Stimulated activated CD4-positive, alpha-beta T cell treated with anti-CD3 and anti-CD28 coated beads, Interleukin-15, amount 100 ng/mL, for 48 hours (primary cell): ENCODE data around the gene C2orf66.

Experiments used
- DNase-seq, 2 donors: peaks; one replicate each; pipeline ENCODE4 v3.0.0-alpha.2; 2020; ENCODE audit warnings: low read depth in 2 of 2

The C2orf66 gene

DNA sequence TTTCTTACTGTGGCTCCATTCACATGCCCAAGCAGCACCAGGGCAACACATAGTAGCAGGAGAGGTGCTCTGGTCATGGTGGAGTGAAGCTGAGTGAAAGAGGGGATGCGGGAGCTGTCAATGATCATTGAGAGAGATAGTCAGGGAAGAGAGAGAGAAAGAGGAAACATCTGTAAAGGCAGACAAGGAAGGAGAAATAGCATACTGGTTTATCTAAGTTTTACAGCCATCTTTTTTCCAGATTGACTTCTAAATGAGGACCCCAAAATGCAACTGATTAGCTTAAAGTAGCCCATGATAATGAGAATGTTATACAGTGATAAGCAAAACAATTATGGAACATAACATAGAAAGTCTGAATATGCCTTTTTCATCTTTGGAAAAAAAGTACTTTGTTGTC, at the start of gene C2orf66:
C2orf66 (minus strand) TSS at position 96 of the 400 bp plus-strand sequence; CDS start at position 77, 19 bp downstream.
- DNase-seq: no peak

DNA sequence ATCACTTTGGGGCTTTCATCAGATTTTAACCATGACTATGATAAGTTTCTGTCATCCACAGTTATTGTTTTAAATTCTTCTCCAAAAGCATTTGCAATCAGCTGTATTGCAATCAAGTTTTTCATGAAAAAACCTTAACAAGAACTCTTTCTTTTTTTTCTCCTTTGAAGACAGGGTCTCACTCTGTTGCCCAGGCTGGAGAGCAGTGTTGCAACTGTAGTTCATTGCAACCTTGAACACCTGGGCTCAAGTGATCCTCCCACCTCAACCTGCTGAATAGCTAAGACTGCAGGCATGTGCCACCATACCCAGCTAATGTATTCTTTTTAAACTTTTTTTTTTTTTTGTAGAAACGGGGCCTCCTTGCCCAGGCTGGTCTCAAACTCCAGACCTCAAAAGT, 45.5 kb upstream of the C2orf66 start:
- DNase-seq: no peak

DNA sequence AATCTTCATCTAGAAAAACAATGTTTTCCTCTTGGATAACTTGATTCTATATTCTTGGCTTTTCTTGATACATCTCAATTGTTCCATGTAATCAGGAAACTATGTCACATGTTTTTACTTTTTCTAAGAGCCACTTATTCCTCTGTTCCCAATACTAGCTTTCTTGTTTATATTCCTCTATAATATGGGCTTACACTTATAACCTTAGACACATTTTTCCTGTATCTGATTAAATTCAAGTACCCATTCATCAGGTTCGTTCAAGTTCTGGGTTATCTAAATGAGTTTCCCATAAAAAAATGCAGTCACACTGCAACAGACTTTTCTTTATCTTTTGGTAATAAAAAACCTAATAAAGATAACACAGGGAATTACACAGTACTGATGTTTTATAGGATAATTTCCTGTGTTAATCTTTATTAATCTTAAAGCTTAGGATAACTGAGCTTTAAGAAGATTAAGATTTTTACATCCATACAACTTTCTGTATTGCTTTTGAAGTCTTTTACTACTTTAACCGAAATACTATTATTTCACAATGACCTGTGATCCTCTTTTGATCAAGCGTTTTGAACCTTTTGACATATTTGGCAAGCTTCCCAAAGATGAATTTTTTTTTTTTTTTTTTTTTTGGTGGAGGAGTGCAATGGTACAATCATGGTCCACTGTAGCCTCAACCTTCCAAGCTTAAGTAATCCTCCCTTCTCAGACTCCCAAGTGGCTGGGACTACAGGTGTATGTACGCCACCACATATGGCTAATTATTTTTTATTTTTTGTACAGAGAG, 44.3 kb upstream of the C2orf66 start:
- DNase-seq: no peak

DNA sequence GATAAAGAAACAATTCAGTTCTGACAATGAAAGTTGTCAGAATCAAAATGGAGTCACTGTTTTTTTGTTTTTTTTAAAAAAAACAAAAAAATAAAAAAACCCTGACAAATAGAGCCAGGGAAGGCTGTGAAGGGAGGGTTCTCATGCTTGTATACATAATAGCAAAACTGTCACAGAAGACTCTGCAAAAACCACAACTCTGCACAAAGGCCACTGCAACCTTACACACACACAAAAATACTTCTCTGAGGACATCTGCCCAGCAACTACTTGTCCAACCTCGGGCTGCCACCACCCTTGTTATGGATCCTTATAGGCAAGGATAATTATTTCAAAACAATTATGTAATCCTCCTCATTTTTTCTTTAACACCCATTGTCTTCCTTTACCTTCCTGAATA, 41.9 kb upstream of the C2orf66 start:
- DNase-seq: no peak

DNA sequence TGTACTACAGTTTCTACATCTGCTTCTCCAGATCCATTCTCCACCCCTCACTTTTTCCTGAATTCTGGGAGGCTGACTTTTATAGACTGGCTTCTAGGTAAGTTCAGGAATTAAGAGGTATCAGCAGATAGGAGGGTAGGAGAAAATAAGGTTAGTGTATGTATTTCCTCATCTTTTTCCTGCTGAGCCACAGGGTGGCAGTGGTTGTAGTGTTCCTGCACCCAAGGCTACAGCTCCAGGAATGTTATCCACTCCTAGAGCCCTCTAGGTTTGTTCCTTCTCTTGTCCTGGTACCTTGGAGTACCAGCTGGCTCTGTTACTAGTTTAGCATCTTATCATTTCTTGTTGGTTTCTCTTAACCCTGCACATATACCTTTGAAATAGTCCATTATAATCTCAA, 40.7 kb upstream of the C2orf66 start:
- DNase-seq: no peak

DNA sequence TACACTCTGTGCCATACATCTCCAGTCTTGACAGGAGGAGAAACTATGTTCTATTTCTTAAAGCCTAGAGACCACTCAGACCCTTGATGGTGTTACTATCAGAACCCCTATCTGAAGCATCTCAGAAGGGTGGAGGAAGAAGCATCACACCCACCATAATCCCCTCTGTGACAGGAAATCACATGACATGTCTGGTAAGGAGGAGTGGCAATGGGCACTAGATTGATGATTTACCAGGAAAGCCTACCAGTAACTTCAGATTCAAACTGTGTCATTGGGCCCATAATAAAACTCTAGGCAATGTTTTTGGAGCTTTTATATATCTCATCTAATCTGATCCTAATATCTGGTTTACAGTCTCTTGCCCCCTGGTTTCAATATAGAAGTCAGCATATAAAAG, 37.1 kb upstream of the C2orf66 start:
- no peak for DNase-seq

DNA sequence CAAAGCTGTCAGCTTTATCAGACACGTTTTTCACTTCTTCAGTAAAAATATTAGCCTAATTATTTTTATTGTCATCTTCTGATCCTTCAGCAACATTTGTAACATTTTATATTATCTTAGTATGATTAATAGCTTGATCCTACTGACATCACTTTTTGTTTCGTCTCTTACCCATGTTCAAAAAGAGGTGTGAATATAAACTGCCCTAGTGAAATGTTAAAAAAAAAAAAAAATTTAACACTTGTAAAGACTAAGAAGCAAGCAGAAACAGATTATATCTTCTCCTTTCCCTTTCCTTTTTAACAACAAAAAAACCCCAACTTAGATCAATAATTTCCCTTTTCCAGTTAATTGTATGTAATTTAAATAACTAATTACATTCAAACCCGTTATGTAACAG, 36.2 kb upstream of the C2orf66 start:
- DNase-seq: no peak

DNA sequence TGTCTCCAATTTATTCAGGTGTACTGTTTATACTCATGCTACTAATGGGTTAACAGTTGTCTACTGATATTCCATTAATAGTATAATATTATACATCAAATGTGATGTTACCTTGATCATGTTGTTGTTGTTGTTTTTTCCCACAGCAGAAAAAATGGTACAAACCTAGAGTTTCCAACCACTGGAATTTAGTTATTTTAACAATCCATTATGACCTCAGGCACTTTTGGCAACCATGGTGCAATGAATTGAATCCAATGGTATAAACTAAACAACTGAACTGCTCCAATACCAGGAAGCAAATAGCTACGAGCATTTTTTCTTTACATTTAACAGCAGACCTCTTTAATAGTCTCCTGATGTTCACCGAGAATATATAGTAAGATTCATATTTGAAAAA, 31.0 kb upstream of the C2orf66 start:
- DNase-seq: no peak

DNA sequence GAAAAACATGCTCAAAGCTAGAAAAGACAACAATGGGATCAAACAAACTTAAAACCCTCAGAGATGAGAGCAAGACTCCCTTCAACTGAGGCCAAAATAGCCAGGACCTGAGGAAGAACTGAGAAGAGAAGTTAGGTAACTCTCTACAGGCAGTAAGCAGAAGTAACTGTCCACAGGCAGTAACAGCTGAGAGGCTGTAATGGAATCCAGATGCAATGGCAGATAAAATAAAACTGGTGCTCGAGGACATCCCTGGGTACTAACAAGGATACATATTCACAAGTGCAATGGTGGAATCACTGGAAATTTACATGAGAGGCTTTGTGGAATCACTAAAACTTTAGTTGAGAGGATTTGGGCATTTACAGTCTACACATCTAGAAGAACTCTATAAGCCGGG, 30.4 kb upstream of the C2orf66 start:
- DNase-seq: no peak

DNA sequence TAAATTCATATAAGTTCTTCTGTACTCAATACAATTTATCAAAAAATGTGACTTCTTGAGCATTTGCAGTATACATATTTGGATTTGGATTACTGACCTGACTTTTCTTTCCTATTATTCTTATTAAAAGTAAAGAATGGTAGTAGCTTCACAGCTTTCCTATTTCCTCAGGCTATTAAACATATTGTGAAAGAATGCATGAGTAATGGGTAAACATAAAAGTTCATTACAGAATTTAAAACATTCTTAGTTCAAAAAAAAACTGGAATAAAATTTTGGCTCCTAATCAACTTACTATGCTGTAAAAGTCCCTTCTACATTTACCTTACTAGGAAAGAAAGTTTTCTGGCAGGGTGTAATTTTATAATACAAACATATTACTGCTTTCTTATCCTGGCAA, 27.3 kb upstream of the C2orf66 start:
- no peak for DNase-seq

DNA sequence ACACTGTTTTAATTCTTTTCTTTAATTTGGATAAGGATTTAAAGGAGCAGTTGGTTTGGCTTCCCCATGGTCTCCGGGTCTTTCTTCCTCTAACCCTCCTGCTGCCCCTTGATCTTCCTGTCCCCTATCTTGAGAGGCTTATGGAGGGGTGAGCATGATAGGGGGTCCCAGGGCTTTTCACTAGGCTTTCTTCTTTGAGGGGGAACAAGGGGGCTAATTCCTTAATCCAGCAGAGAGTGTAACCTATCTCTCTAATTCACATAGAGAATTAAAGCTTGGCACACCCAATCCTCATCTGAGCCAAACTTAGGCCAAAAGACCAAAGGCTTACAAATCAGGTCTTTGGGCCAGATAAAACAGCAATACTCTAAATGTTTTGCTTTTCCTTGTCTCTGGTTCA, 21.5 kb upstream of the C2orf66 start:
- DNase-seq: no peak

DNA sequence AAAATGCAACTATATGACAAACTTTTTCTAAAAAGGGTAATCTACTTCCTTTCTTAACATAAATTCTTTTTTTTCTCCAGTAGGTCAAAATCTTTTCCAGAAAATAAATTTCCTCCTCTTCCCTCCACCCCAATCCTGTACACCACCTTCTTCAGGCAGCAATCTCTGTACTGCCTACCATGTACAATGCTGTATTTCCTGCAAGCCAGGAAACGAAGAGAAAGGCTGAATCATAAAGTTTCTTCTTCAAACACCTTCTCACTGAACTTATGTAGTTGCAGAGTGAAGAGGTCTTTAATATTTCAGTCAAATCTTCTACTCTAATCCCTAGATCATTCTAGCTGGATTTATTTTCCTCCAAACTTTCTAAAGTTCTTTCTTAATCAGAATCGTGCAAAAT, 18.2 kb upstream of the C2orf66 start:
- DNase-seq: no peak

DNA sequence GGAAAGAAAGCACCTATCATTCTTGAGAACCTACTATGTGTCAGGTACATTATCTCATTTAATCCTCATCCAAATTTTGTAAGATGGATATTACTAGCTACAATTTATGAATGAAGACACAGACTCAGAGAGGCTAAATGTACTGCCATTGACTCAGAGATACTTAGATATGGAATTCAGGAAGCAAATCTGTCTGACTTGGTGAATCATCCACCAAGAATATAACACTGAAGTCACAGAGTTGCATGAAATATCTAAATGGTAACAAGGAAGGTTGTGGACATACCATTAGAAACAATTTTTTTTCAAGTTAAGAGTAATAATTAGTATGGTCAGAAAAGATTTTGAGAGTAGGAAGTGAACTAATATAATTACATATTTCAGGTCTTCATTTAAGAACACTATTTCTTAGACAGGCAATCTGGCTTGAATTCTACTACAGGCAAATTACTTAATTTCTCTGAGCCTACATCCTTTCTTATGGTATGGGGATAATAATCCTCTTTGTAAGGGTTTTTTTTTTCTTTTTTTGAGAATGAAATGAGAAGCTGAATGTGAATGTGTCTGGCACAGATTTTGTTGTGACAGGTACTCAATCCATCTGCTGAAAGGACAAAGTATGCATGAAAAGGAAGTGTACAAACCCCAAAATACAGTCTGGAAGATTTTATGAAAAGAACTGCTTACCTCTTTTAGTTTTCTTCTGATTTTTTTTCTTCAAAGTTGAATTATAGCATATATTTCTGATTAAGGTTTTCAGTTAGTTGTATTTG, 14.8 kb upstream of the C2orf66 start:
- DNase-seq: no peak

DNA sequence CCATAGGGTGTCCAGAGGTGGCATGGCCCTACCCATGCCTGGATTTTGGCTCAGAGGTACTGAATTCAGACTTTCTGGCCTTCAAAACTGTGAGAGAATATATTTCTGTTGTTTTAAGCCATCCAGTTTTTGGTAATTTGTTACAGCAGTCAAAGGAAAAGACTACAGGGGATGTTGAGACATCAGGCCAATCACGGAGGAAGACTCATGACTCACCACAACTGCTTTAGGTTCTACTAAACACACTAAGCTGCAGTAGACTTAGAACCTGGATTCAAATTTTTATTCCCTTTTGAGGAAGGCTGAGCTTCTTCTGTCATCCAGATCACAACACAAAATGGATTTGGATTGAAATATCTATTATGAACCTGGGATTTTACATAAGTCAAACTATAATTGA, 12.0 kb upstream of the C2orf66 start:
- no peak for DNase-seq

DNA sequence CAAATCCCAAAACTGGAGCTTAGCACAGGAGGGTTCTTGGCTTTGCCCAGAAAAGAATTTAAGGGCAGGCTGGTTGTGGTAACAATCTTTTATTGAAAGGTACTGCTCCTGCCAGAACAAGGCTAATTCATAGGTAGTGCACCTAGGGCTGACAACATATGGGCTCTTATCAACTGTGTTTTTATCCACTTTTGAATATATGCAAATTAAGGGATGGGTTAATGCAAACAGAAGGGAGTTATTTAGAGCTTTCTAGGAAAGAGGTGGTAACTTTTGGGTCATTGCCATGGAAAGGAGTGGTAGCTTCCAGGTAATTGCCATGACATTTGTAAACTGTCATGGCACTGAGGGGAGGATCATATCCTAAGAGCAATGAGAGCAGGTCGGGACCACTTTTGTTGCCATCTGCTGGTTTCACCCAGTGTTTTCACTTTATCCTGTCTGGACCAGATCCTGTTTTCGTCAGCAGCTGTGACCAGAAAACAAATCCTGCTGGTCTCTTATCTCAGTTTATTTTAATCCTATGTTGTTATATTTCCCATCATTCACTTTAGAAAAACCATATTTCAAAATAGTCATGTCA, 981 bp downstream of the C2orf66 start:
- no peak for DNase-seq

DNA sequence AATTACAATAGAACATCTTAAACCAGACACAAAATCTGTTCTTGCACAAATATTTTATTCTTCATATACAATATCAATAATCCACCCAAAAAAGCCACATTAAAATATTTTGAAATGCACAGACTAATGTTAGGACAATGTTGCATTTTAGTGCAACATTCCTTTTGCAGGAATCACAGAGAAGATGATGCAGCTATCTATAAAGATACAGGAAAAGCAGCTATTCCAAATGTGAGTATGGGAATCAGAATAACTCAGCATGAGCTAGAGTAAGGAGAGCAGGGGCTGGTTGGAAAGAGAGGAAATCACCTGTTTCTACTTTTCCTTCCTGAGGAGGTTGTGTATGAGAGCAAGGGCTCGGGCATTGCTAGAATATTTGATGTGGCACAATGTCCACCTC, 4.8 kb downstream of the C2orf66 start:
- DNase-seq: no peak

DNA sequence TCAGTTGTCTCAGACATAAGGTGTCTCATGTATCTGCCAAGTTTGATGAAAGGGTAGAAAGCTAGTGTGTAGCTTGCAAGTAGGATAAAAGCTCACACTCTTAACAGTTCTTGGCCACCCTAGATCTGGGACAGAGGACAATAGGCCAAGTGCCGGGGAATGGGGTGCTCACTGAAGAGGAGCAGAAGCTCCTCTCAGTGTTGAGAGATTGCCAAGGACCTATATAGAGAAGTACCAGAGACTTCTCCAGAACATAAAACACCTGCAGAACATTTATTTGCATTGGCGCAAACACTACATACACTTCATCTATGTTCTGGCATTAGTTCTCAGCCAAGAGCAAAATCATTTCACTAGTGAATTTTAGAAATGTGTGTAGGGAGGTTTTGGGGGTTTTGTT, 6.8 kb downstream of the C2orf66 start:
- no peak for DNase-seq

DNA sequence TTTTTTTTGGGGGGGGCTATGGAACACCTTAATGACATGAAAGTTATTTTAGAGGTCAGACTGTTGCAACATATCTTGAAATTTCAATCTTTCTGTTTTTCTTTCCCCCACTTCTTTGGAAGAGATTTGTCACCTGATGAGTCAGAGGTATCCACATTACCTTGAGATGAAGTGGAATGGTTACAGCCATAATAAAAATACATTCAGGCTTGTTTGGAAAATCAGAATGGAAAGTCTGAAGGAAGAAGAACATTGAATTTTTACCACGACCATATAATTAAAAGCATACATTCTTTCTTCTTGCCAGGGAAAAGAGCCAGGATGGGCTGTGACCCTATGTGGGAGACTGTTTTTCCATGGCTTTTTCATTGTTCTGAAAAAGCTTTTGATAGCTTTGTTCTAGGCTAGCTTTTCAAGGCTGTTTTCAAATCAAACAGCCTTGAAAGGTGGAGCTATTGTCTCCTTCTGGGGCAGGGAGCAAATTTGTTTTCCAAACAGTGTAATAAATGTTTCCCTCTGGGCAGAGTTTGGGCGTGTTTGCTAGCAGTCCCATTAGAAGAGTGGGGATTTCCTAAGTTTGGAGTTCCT, 7.4 kb downstream of the C2orf66 start:
- no peak for DNase-seq

DNA sequence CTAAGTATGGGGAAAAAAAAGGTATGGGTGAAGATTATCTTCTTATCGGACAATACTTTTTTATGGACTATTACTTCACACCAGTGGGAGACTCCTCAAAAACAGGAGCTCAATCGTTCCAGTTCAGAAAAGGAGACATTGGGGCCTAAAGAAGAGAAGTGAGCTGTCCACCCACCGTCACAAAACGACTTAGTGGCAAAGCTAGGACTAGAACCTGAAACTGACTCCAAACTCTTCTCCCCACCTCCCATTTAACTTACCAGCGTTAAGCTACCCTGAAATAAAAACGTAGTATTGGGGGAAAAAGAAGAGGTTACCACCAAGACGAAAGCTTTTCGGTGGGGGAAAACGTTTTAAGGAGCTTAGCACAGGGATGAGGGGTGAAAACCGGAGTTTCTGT, 10.2 kb downstream of the C2orf66 start:
- DNase-seq: no peak

DNA sequence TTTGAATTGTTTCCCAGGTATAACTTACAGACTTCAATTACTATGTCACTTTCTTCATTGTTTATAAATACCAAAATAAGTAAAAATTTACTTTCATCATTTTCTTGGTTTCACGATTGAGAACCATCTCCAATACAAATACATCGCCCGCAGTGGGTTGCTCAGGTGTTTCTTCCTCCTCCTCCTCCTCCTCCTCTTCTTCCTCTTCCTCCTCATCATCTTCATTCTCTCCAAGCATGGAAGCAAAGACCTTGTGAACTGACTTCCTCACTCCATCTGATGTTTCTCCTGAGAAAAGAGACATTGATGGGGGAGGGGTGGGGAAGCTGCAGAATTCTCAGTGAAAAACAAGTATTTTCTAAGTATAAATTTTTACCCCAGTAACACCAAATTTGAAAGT, 16.3 kb downstream of the C2orf66 start:
- DNase-seq: no peak

DNA sequence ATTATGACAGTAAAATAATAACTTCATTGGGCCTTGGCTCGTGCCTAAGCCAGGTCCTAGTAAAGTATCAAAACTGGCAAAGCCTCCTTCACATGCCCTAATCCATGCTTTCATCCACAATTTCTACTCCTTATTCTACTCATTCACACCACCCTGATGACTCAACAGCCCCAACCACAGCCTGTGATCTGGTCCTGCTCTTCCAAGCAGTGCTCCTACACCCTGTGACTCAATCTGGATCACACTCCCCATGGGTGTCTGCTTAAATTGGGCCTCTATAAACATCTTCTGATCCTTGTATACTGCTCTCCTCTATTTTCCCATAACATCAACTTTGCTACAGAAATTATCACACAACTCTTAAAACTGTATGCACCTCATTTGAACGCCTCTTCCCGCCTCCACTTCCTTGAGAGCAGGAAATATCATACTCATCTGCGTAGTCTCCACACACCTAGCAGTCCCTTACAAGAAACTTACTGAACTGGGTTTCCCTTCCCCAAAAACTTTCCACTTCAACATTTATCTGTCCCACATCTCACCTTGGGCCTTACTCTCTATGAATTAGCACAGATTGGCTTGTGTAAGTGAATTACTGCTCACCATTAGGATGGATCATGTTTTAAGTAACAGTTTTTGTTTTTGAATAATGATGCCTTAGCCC, 25.6 kb downstream of the C2orf66 start:
- peak; percentile 26 to 35 for DNase-seq

DNA sequence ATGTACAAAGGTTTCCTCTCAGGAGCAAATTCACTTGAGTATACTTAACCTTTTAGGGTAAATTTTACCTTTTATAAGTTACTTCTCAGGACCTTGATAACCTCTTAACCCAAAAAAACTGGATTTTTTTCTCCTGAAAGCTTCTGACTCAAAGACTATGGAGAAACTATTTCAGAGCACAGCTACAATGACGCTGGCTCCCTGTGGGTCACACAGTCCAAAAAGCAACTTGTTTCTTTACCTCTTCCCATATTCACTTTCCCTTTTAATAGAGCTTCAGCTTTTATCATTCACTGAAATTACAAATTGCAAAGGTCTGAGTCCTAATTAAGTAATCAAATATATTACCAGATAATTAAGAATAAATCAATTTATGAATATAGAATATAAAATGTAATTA, 42.1 kb downstream of the C2orf66 start:
- no peak for DNase-seq
